Stimulated activated effector memory CD8-positive, alpha-beta T cell treated with anti-CD3 and anti-CD28 coated beads, Interleukin-12 subunit alpha, Interleukin-12 subunit beta, amount 100 ng/mL, for 72 hours (primary cell): ENCODE results near the gene SPATA16.

ENCODE experiments used
- ATAC-seq: fragments of 150-1000 bp; cut with Tn5 transposase; 2 replicates; pipeline ENCODE4 v1.10.0; 2021
- DNase-seq, 2 donors: peaks; one replicate each; pipeline ENCODE4 v3.0.0; 2021 to 2022; ENCODE audit warnings: low spot score in 2 of 2
- H3K27ac Mint-ChIP-seq: one replicate; pipeline ENCODE4 v1.8.0; 2022; ENCODE audit warnings: mild to moderate bottlenecking, mixed read lengths
- H3K36me3 Mint-ChIP-seq: one replicate; pipeline ENCODE4 v1.8.0; 2022; ENCODE audit warnings: mild to moderate bottlenecking, mixed read lengths
- H3K4me1 Mint-ChIP-seq: one replicate; pipeline ENCODE4 v1.8.0; 2022; ENCODE audit warnings: mixed read lengths
- H3K4me3 Mint-ChIP-seq: one replicate; pipeline ENCODE4 v1.8.0; 2022; ENCODE audit warnings: mild to moderate bottlenecking, mixed read lengths
- H3K9me3 Mint-ChIP-seq: one replicate; pipeline ENCODE4 v1.8.0; 2022; ENCODE audit warnings: mixed read lengths

SPATA16 gene

DNA sequence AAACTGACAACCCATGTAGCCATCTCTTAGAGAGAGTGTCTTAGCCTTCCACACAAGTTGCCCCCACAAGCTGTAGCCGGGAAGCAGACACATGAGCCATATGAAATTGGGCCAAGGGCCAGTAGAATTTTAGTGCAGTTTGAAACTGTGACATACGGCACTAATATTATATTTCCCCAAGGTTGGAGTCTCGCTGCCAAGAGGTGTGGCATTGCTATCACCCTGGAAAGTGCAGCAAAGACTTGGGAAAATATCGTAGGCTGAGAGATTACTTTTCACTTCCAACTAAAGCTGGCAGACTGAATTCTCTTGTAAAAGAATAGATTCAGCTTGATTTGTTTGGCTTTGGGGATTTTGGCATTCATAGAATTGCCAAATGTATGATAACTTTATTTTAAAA, 301.4 kb downstream of the SPATA16 start:
- Mint-ChIP-seq H3K36me3 (no peaks in the 10 kb centered on the region), H3K4me1 (no peaks in the 10 kb centered on the region), H3K4me3 (no peak overlapping the region), H3K9me3 (no peaks in the 10 kb centered on the region), H3K27ac (no peak overlapping the region)
- no peak for DNase-seq
- no peak for ATAC-seq
